HS-5 (cell line): ENCODE results near the gene PPAN.
A peak's percentile ranks its signal among the peaks of the same experiment; 100 is the strongest.

Source experiments
- DNase-seq: peaks from one replicate; pipeline ENCODE4 v3.0.0-alpha.2; 2012; ENCODE audit warnings: low read depth

PPAN gene

GRCh38 chr19:10106100-10106936 is at the start of gene PPAN:
TSS of gene PPAN (plus strand) at chr19:10106362. CDS start at chr19:10106395, 33 bp downstream.
- peak; percentile 93 for DNase-seq

- DNase-seq, result no peak
Observed at GRCh38 chr19:10061717-10062310, 44.3 kb upstream of the PPAN start.

- no peak for DNase-seq
Observed at GRCh38 chr19:10068205-10068604, 38.0 kb upstream of the PPAN start.

GRCh38 chr19:10069046-10069445 is 37.1 kb upstream of the PPAN start:
- no peak for DNase-seq

- no peak for DNase-seq
Observed at GRCh38 chr19:10070730-10071446, 35.3 kb upstream of the PPAN start.

GRCh38 chr19:10074153-10074552 is 32.0 kb upstream of the PPAN start:
- no peak for DNase-seq

- DNase-seq, result no peak
Observed at GRCh38 chr19:10076535-10076934, 29.6 kb upstream of the PPAN start.

GRCh38 chr19:10078329-10078728 is 27.8 kb upstream of the PPAN start:
- DNase-seq, result no peak

GRCh38 chr19:10079031-10079453 is 27.1 kb upstream of the PPAN start:
- no peak for DNase-seq

GRCh38 chr19:10083911-10084310 is 22.3 kb upstream of the PPAN start:
- no peak for DNase-seq

- no peak for DNase-seq
Observed at GRCh38 chr19:10084803-10085202, 21.4 kb upstream of the PPAN start.

GRCh38 chr19:10085641-10086590 is 20.2 kb upstream of the PPAN start, which contains the start of gene SHFL:
TSS of gene SHFL (plus strand) at chr19:10086317. CDS start at chr19:10086428, 111 bp downstream.
- DNase-seq, result no peak

- DNase-seq, result no peak
Observed at GRCh38 chr19:10086591-10087192, 19.5 kb upstream of the PPAN start.

GRCh38 chr19:10087296-10088061 is 18.7 kb upstream of the PPAN start:
- DNase-seq, result no peak

- no peak for DNase-seq
Observed at GRCh38 chr19:10088949-10089554, 17.1 kb upstream of the PPAN start.

- no peak for DNase-seq
Observed at GRCh38 chr19:10089801-10090375, 16.3 kb upstream of the PPAN start.

GRCh38 chr19:10091370-10091687 is 14.8 kb upstream of the PPAN start:
- DNase-seq, result no peak

- DNase-seq, result no peak
Observed at GRCh38 chr19:10091895-10092641, 14.1 kb upstream of the PPAN start.

- DNase-seq, result no peak
Observed at GRCh38 chr19:10092648-10093294, 13.4 kb upstream of the PPAN start.
